Mesendoderm (in vitro differentiated cells): ENCODE data around the gene TRAF5.

ENCODE experiments used
- DNase-seq: peaks from one replicate; pipeline ENCODE4 v3.0.0; 2013
- H2AK5ac ChIP-seq: 2 replicates; pipeline ENCODE4 v1.6.1; 2013; ENCODE audit warnings: low read length, inconsistent platforms
- H2BK120ac ChIP-seq: 2 replicates; pipeline ENCODE4 v1.6.1; 2013; ENCODE audit warnings: low read depth, mild to moderate bottlenecking, low read length, moderate library complexity, mixed read lengths
- H2BK15ac ChIP-seq: replicated peaks from 2 replicates; pipeline ENCODE4 v1.6.1; 2013; ENCODE audit warnings: low read depth, mild to moderate bottlenecking, moderate library complexity
- H2BK5ac ChIP-seq: 2 replicates; pipeline ENCODE4 v1.6.1; 2013; ENCODE audit warnings: low read length, inconsistent platforms
- H3K18ac ChIP-seq: 2 replicates; pipeline ENCODE4 v1.6.1; 2013; ENCODE audit warnings: mild to moderate bottlenecking, low read length, mixed read lengths
- H3K23ac ChIP-seq: one replicate; pipeline ENCODE4 v1.6.1; 2013; ENCODE audit warnings: low read length
- H3K27ac ChIP-seq: 2 replicates; pipeline ENCODE4 v1.5.1; 2013; ENCODE audit warnings: low read depth, mild to moderate bottlenecking, inconsistent platforms, low read length, moderate library complexity
- H3K27me3 ChIP-seq: 2 replicates; pipeline ENCODE4 v1.6.1; 2013; ENCODE audit warnings: low read length, control low read depth, mild to moderate bottlenecking, inconsistent platforms; ENCODE audit not compliant: insufficient read depth, poor library complexity
- H3K36me3 ChIP-seq: 2 replicates; pipeline ENCODE4 v1.6.1; 2013; ENCODE audit warnings: low read length, inconsistent platforms; ENCODE audit not compliant: control insufficient read depth, insufficient read depth
- H3K4ac ChIP-seq: one replicate; pipeline ENCODE4 v1.6.1; 2013; ENCODE audit warnings: low read depth, mild to moderate bottlenecking, low read length, moderate library complexity
- H3K4me1 ChIP-seq: 2 replicates; pipeline ENCODE4 v1.6.1; 2013; ENCODE audit warnings: low read depth, low read length, inconsistent platforms; ENCODE audit not compliant: control insufficient read depth
- H3K4me2 ChIP-seq: 2 replicates; pipeline ENCODE4 v1.6.1; 2013; ENCODE audit warnings: low read length
- H3K4me3 ChIP-seq: 2 replicates; pipeline ENCODE4 v1.5.1; 2013; ENCODE audit warnings: mild to moderate bottlenecking, low read length
- H3K56ac ChIP-seq: one replicate; pipeline ENCODE4 v1.6.1; 2013; ENCODE audit warnings: low read length
- H3K79me1 ChIP-seq: 2 replicates; pipeline ENCODE4 v1.6.1; 2013; ENCODE audit warnings: low read length, inconsistent platforms
- H3K79me2 ChIP-seq: 2 replicates; pipeline ENCODE4 v1.6.1; 2013; ENCODE audit warnings: mild to moderate bottlenecking, low read length; ENCODE audit not compliant: control insufficient read depth, insufficient read depth
- H3K9ac ChIP-seq: 2 replicates; pipeline ENCODE4 v1.6.1; 2013; ENCODE audit warnings: low read length, inconsistent platforms
- H4K5ac ChIP-seq: one replicate; pipeline ENCODE4 v1.6.1; 2013; ENCODE audit warnings: low read length
- H4K8ac ChIP-seq: one replicate; pipeline ENCODE4 v1.6.1; 2013; ENCODE audit warnings: low read depth, mild to moderate bottlenecking, control low read depth, low read length, moderate library complexity
- WGBS: extraction: QIAGEN DNeasy Blood & Tissue Kit; methylation state at CpG from one replicate; pipeline ENCODE4 v1.1.7; 2013; ENCODE audit warnings: low lambda C conversion rate, missing lambda C conversion rate; ENCODE audit not compliant: insufficient coverage; ENCODE audit errors: extremely low coverage; 5-methylcytosine and 5-hydroxymethylcytosine counted together

TRAF5 gene

DNA sequence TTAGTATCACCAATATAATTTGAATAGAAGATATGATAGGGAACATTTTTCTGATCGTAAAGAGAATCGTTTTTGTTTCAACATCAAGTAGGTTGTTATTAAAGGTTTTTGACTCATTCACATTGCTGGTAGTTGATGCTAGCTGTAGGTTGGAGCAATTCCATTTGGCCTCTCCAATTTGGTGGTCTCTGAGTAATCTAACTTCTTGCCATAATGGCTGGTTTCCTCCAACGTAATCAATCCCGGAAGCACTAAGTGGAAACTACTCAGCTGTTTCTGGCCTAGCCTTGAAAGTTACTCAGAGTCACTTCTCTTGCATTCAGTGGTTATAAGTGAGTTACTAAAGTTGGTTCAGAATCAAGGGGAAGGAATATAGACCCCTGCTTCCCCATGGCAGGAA lies 41.4 kb upstream of the TRAF5 start:
- no peak for DNase-seq
- Histone ChIP-seq H3K4me3 (no peak overlapping the region), H3K36me3 (peaks cover 10% of the 10 kb centered on the region)

GRCh38 chr1:211287218-211287617 lies 39.4 kb upstream of the TRAF5 start:
- no peaks in the 10 kb centered on the region for H3K79me2 ChIP-seq
- H4K8ac ChIP-seq, result no peak overlapping the region
- H3K56ac ChIP-seq, result no peak overlapping the region
- H3K27me3 ChIP-seq, result no peaks in the 10 kb centered on the region
- no peak overlapping the region for H3K27ac ChIP-seq
- H2BK5ac ChIP-seq, result no peak overlapping the region
- no peak overlapping the region for H3K9ac ChIP-seq
- no peak for DNase-seq
- no peak overlapping the region for H3K4ac ChIP-seq
- no peak overlapping the region for H2BK15ac ChIP-seq
- no peak overlapping the region for H2AK5ac ChIP-seq
- H4K5ac ChIP-seq, result no peak overlapping the region
- H3K4me2 ChIP-seq, result no peak overlapping the region
- peaks cover 2% of the 10 kb centered on the region for H3K79me1 ChIP-seq
- no peak overlapping the region for H3K18ac ChIP-seq
- H2BK120ac ChIP-seq, result no peak overlapping the region
- H3K23ac ChIP-seq, result no peak overlapping the region
- peaks cover 13% of the 10 kb centered on the region for H3K36me3 ChIP-seq
- no peak overlapping the region for H3K4me3 ChIP-seq
- H3K4me1 ChIP-seq, result no peaks in the 10 kb centered on the region
- no CpG with 5 or more reads among the region's 3 CpGs for WGBS

More for the DNA sequence above, 41.4 kb upstream of the TRAF5 start:
- 100% methylated on average over 2 of the region's 4 CpGs for WGBS
- Histone ChIP-seq H2BK15ac (no peak overlapping the region), H3K4me2 (no peak overlapping the region), H3K56ac (no peak overlapping the region), H4K8ac (no peak overlapping the region), H3K79me1 (peaks cover 2% of the 10 kb centered on the region), H3K79me2 (no peaks in the 10 kb centered on the region), H4K5ac (no peak overlapping the region), H3K18ac (no peak overlapping the region), H3K27me3 (no peaks in the 10 kb centered on the region), H3K4me1 (no peaks in the 10 kb centered on the region), H3K4ac (no peak overlapping the region), H2BK5ac (no peak overlapping the region), H3K27ac (no peak overlapping the region), H3K9ac (no peak overlapping the region), H2BK120ac (no peak overlapping the region), H3K23ac (no peak overlapping the region), H2AK5ac (no peak overlapping the region)

- Histone ChIP-seq H4K5ac (no peak overlapping the region), H3K4me3 (no peak overlapping the region), H3K23ac (no peak overlapping the region), H3K4ac (no peak overlapping the region), H2BK5ac (no peak overlapping the region), H3K4me2 (no peak overlapping the region), H3K27ac (no peak overlapping the region), H2AK5ac (no peak overlapping the region), H3K79me1 (no peaks in the 10 kb centered on the region), H3K36me3 (peaks cover 11% of the 10 kb centered on the region), H3K27me3 (no peaks in the 10 kb centered on the region), H3K56ac (no peak overlapping the region), H3K9ac (no peak overlapping the region), H3K18ac (no peak overlapping the region), H4K8ac (no peak overlapping the region), H3K4me1 (no peaks in the 10 kb centered on the region), H3K79me2 (no peaks in the 10 kb centered on the region), H2BK15ac (no peak overlapping the region), H2BK120ac (no peak overlapping the region)
- DNase-seq, result no peak
- no CpG with 5 or more reads among the region's 2 CpGs for WGBS
These were observed 34.2 kb upstream of the TRAF5 start for GRCh38 chr1:211292411-211292810.

GRCh38 chr1:211296396-211296795 lies 30.2 kb upstream of the TRAF5 start:
- Histone ChIP-seq H2BK5ac (no peak overlapping the region), H3K9ac (no peak overlapping the region), H3K79me2 (no peaks in the 10 kb centered on the region), H4K5ac (no peak overlapping the region), H3K4me2 (no peak overlapping the region), H3K27ac (no peak overlapping the region), H3K56ac (no peak overlapping the region), H3K79me1 (no peaks in the 10 kb centered on the region), H4K8ac (no peak overlapping the region), H3K36me3 (peaks cover 7% of the 10 kb centered on the region), H3K4ac (no peak overlapping the region), H2AK5ac (no peak overlapping the region), H3K4me1 (no peaks in the 10 kb centered on the region), H3K27me3 (no peaks in the 10 kb centered on the region), H2BK120ac (no peak overlapping the region), H2BK15ac (no peak overlapping the region), H3K18ac (no peak overlapping the region), H3K4me3 (no peak overlapping the region), H3K23ac (no peak overlapping the region)
- no peak for DNase-seq

- Histone ChIP-seq H3K9ac (no peak overlapping the region), H3K56ac (no peak overlapping the region), H3K79me2 (no peaks in the 10 kb centered on the region), H2AK5ac (no peak overlapping the region), H2BK5ac (no peak overlapping the region), H4K8ac (no peak overlapping the region), H3K79me1 (no peaks in the 10 kb centered on the region), H2BK120ac (no peak overlapping the region), H3K36me3 (no peaks in the 10 kb centered on the region), H3K4me1 (no peaks in the 10 kb centered on the region), H3K4ac (no peak overlapping the region), H3K27me3 (no peaks in the 10 kb centered on the region), H2BK15ac (no peak overlapping the region), H3K23ac (no peak overlapping the region), H3K4me3 (no peak overlapping the region), H3K4me2 (no peak overlapping the region), H4K5ac (no peak overlapping the region), H3K18ac (no peak overlapping the region), H3K27ac (no peak overlapping the region)
- DNase-seq, result peak; percentile 66
- no CpG with 5 or more reads among the region's 3 CpGs for WGBS
These were observed 21.6 kb upstream of the TRAF5 start for GRCh38 chr1:211305044-211305443.

DNA sequence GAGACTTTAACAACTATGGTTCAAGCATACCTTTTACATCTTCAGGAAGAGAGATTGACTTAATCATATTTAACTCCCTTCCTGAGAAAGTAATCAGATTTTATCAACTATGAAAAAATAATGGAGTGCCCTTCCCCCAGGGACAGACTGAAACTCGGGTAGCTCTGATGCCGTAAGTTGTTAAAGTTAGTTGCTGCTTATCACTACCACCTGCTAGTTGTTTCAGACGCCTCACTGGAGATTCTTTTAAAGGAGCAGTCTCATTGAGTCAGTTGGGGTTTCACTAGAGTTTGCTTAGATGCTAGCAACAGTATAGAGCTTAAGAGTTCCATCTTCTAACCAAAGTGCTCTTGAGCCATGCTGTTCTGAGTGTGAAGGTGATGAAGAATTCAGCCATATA lies 17.0 kb upstream of the TRAF5 start:
- WGBS, result no CpG with 5 or more reads among the region's 3 CpGs
- no peak overlapping the region for H2BK15ac ChIP-seq
- H3K4me2 ChIP-seq, result no peak overlapping the region
- no peak overlapping the region for H3K27ac ChIP-seq
- H3K18ac ChIP-seq, result no peak overlapping the region
- H2BK120ac ChIP-seq, result no peak overlapping the region
- no peak overlapping the region for H3K23ac ChIP-seq
- H3K79me1 ChIP-seq, result no peaks in the 10 kb centered on the region
- no peak overlapping the region for H4K8ac ChIP-seq
- H3K9ac ChIP-seq, result no peak overlapping the region
- H2BK5ac ChIP-seq, result no peak overlapping the region
- no peaks in the 10 kb centered on the region for H3K27me3 ChIP-seq
- no peak overlapping the region for H2AK5ac ChIP-seq
- H3K56ac ChIP-seq, result no peak overlapping the region
- no peak overlapping the region for H3K4ac ChIP-seq
- peak; percentile 49 for DNase-seq
- H4K5ac ChIP-seq, result no peak overlapping the region
- no peaks in the 10 kb centered on the region for H3K79me2 ChIP-seq
- peaks cover 7% of the 10 kb centered on the region for H3K36me3 ChIP-seq
- no peak overlapping the region for H3K4me3 ChIP-seq
- no peaks in the 10 kb centered on the region for H3K4me1 ChIP-seq
